Measurements from ENCODE around the gene ACP2.

ACP2 gene

GRCh38 chr11:47248664-47249377 lies at the start of gene ACP2:
TSS of gene ACP2 (minus strand) at chr11:47248814. CDS start at chr11:47248789, 25 bp downstream.
- DNase-seq = peak; percentile 89

- no peak for DNase-seq
These were observed 47.4 kb upstream of the ACP2 start for GRCh38 chr11:47296045-47296444.

GRCh38 chr11:47295385-47295784 lies 46.8 kb upstream of the ACP2 start:
- no peak for DNase-seq

- DNase-seq = no peak
These were observed 41.2 kb upstream of the ACP2 start for GRCh38 chr11:47289856-47290255.

- no peak for DNase-seq
These were observed 39.5 kb upstream of the ACP2 start for GRCh38 chr11:47288066-47288465.

GRCh38 chr11:47285969-47286770 lies 37.6 kb upstream of the ACP2 start:
- no peak for DNase-seq

- no peak for DNase-seq
These were observed 35.5 kb upstream of the ACP2 start for GRCh38 chr11:47284151-47284550.

GRCh38 chr11:47282462-47282861 lies 33.8 kb upstream of the ACP2 start:
- DNase-seq = no peak

- DNase-seq = no peak
These were observed 32.2 kb upstream of the ACP2 start for GRCh38 chr11:47280860-47281259.

GRCh38 chr11:47280099-47280498 lies 31.5 kb upstream of the ACP2 start:
- no peak for DNase-seq

GRCh38 chr11:47278769-47279168 lies 30.2 kb upstream of the ACP2 start:
- no peak for DNase-seq

- DNase-seq = no peak
These were observed 29.4 kb upstream of the ACP2 start for GRCh38 chr11:47278058-47278457.

GRCh38 chr11:47276923-47277322 lies 28.3 kb upstream of the ACP2 start:
- no peak for DNase-seq

GRCh38 chr11:47274495-47275235 lies 26.1 kb upstream of the ACP2 start:
- no peak for DNase-seq

GRCh38 chr11:47272706-47273105 lies 24.1 kb upstream of the ACP2 start:
- no peak for DNase-seq

GRCh38 chr11:47271961-47272661 lies 23.5 kb upstream of the ACP2 start:
- no peak for DNase-seq

GRCh38 chr11:47271328-47271727 lies 22.7 kb upstream of the ACP2 start:
- DNase-seq = no peak

- DNase-seq = peak; percentile 33
These were observed 22.0 kb upstream of the ACP2 start for GRCh38 chr11:47270331-47271271.

- peak; percentile 90 for DNase-seq
These were observed 21.3 kb upstream of the ACP2 start, which contains the start of gene MADD for GRCh38 chr11:47269829-47270305. TSS of gene MADD (plus strand) at chr11:47270133.

GRCh38 chr11:47269002-47269828 lies 20.6 kb upstream of the ACP2 start:
- peak; percentile 83 for DNase-seq

Measured in stimulated activated CD4-positive, alpha-beta T cell treated with anti-CD3 and anti-CD28 coated beads, Interleukin-4, amount 100 ng/mL, for 24 hours (primary cell).